ENCODE data around the gene RNF34. TPM values are rescaled to one million over a fixed set of nuclear protein-coding genes. Genes with fewer than 3 reads are reported as not detected.

Gene RNF34
- polyA plus RNA-seq, 1 experiment = 47.4 TPM

DNA sequence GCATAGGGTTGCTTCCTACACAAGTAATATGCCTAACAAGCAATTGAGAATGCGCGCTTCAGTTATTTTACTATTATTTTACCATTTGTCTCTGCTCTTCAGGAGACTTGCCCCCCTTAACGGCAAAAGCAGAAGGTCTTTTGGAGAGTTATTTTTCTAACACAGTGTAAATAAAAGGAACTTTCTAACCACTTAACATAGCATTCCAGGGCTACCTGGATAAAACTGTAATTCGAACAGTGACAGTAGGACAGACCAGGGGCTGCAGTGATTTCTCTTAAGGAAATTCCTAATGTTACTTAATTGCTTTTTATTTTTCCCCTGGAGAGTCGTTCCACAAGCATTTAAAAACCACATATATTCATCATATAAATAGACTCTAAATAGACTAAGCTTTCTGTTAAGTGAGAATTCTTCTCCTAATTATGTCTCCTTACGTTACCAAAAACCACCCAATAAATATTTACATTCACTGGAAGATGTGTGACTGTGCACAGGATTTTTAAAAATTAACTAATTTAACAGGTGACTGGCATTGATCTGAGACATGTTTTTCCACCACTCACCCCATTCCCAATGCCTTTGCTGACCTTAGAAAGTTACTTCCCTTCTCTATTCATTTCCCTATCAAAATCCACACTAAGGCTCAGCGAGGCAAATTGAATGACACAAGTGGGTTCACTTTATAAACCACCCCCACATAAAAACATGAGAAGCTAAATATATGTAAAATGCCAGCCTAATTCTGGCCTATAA lies 72.4 kb downstream of the RNF34 start:
- no peak overlapping the region for H3K4me3 ChIP-seq (ENCODE audit: low read depth, low read length)
- TF ChIP-seq, protein P1, sequence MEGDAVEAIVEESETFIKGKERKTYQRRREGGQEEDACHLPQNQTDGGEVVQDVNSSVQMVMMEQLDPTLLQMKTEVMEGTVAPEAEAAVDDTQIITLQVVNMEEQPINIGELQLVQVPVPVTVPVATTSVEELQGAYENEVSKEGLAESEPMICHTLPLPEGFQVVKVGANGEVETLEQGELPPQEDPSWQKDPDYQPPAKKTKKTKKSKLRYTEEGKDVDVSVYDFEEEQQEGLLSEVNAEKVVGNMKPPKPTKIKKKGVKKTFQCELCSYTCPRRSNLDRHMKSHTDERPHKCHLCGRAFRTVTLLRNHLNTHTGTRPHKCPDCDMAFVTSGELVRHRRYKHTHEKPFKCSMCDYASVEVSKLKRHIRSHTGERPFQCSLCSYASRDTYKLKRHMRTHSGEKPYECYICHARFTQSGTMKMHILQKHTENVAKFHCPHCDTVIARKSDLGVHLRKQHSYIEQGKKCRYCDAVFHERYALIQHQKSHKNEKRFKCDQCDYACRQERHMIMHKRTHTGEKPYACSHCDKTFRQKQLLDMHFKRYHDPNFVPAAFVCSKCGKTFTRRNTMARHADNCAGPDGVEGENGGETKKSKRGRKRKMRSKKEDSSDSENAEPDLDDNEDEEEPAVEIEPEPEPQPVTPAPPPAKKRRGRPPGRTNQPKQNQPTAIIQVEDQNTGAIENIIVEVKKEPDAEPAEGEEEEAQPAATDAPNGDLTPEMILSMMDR (IDR thresholded peaks at IDR 0.05; ENCODE audit: low read depth, low read length) = no peak
- DNase-seq (ENCODE audit: low read depth, low spot score) = no peak
- POLR2A ChIA-PET = no interaction called here
- CTCF ChIA-PET = no interaction called here
- no peaks in the 10 kb centered on the region for H3K9me3 ChIP-seq (ENCODE audit: control insufficient read depth, insufficient read depth, low read length)
- no peaks in the 10 kb centered on the region for H3K27me3 ChIP-seq (ENCODE audit: control insufficient read depth, insufficient read depth, low read length)
- H3K27ac ChIP-seq (ENCODE audit: low read depth, low read length) = no peak overlapping the region

Other genes with a start within 250 kb of the RNF34 start
- gene P2RX4, start 190.0 kb upstream of the RNF34 start, polyA plus RNA-seq (2011; rRNA removed) = 18.9 and 21.8 TPM in 2 replicates
- 23.1 and 24.2 TPM in 2 replicates for gene CAMKK2, start 103.4 kb upstream of the RNF34 start, polyA plus RNA-seq (2011; rRNA removed)
- gene ANAPC5, start 47.7 kb upstream of the RNF34 start, polyA plus RNA-seq (2011; rRNA removed) = 145 and 146 TPM in 2 replicates
- gene KDM2B, start 180.9 kb downstream of the RNF34 start, polyA plus RNA-seq (2011; rRNA removed) = 12.9 and 17.3 TPM in 2 replicates
- 13.6 and 19.0 TPM in 2 replicates for gene ORAI1, start 226.4 kb downstream of the RNF34 start, polyA plus RNA-seq (2011; rRNA removed)